Middle frontal gyrus (tissue), 1 donor: ENCODE measurements around the gene RAE1.

Source experiments
- DNase-seq: peaks from one replicate; pipeline ENCODE4 v3.0.0-alpha.2; 2015; ENCODE audit warnings: low spot score; ENCODE audit errors: extremely low spot score

Gene RAE1

GRCh38 chr20:57371363-57371762, 20.3 kb downstream of the RAE1 start:
- no peak for DNase-seq

DNA sequence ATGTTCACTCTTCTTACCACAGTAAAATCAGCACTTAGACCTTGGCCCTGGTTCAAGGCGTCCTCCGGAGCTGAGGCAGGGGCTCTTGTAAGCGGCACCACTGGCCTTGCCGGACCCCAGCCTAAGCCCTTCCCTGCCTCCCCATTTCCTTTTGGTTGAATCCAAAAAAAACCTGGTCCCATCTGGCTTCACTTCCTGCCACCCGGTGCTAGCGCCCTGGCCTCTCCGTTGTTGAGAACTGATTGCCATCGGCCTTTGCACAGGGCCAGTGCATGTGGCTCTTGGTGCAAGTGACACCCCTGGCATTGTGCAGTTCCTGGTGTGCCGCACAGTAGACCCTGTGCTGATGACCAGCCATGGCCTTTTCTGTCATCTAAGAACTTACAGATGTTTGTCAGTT, 21.1 kb downstream of the RAE1 start:
- DNase-seq, result no peak

- no peak for DNase-seq
Measured at GRCh38 chr20:57372581-57373350, 21.7 kb downstream of the RAE1 start.

DNA sequence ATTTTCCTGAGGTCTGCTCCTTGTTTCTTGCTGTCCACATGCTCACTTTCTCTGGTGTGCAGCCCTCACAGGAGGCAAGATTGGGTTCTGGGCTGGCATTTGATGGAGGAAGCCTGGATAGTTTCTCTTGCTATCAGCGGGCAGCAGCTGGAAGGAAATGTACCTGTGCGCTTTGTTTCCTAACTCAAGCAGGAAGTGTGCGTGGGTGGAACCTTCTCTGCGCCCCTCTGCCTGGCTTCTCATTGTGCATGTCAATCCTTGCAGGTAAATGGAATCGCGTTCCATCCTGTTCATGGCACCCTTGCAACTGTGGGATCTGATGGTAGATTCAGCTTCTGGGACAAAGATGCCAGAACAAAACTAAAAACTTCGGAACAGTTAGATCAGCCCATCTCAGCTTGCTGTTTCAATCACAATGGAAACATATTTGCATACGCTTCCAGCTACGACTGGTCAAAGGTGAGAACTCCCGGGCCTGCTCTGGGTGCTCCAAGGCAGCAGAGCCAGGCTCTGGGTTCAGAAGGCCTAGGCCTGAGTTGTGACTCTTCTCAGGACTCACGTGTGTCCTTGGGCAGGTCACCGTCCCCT, 23.4 kb downstream of the RAE1 start:
- DNase-seq, result no peak

DNA sequence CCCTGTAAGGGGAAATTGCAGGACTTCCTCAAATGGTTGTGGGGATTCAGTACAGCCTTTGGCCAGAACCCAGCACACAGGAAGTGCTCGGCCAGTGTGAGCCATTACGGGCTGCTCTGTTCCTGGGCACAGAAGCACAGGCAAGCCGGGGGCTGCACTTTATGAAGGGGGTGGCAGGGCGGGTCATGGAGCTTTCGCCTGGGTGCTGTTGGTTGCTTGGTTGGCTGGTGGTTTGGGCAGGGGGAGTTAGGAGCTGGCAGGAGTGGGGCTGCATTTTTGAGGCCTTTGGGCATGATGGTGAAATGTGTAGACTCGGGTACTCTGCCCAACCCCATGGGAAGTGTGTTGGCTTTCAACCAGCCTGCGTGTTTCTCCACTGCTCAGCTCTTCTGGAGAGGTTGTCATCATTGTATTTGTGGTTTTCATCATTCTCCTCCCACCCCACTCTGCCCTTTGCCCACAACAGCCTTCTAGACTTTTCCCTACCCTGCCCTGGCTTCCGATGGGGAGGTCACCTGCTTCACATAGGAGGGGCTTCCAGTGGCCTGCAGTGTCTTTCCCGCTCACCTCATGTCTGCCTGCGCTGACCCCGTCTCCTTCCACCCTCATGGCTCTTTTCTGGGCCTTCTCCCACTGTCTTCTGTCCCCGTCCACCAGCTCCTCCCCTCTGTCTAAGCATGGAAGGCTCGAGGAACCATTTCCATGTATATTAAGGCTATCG, 24.0 kb downstream of the RAE1 start:
- DNase-seq, result no peak

DNA sequence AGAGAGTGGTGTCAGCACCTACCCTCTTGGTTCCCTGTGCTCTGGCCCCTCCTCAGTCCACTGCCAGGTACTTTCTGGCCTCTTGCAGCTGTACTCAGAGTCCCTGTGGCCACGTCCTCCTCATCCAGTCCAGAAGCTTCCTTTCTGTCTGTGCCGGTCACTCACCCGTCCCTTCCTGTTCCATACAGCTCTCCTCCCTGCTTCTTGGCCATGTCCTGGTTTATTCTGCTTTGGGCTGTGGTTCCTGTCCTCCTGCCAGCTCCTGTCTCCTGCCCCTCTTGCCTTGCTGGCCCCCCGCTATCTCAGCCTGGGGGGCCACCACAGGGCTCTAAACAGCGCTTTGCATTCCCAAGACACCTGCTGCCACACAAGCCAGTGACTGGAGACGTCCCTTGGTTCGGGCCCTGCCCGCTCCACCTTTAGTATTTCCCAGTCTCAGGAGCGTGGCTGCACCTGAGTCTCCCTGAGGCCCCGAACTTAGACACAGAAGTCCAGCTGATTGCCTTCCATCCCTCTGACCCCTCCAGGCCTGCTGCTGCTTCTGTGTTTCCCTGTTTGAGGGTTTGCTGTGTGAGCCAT, 24.7 kb downstream of the RAE1 start:
- no peak for DNase-seq

DNA sequence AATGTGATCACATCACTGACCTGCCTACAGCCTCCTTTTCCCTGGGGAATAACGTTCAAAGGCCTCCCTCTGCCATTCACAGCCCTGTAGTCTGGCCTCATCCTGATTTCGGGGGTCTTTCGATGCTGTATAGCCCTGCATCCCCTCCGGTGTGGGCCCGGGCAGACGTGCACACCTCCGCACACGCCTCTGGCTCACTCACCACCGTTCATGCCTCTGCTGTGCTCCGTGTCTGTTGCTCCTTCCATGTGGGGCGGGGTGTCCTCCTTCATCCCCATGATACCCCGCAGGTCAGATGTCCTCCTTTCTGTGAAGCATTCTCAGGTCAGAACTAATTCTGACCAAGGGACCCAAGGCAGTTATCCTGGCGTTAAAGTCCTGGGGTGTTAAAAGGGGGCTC, 26.3 kb downstream of the RAE1 start:
- DNase-seq, result no peak

GRCh38 chr20:57378107-57378506, 27.1 kb downstream of the RAE1 start:
- no peak for DNase-seq

DNA sequence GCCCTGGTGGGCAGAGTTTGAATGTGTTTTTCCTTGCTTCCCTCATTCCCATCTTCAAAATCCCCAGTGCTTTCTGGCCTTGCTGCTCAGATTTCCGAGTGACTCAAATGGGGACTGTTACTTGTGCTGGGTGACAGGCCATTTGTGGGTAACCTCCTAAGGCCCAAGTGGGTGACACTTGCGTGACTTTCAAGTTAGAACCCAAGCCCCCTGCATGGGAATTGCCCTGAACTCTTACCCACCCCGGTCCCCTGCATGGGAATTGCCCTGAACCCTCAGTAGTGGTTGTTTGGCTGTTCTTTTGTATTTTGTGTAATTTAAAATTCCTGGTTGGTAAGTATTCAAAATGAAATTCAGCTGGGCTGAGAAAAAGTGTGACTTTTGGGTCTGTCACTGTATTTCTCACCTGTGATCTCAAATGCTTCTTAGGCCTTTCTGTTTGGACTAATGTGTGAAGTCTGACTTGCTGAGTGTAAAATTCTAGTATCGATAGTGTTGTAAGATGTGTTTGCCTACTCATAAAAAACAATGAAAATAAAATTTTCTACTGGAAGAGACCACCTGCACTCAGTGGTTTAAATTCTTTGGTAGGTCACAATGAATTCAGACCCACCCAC, 27.7 kb downstream of the RAE1 start:
- DNase-seq, result no peak

GRCh38 chr20:57379263-57379647, 28.2 kb downstream of the RAE1 start:
- no peak for DNase-seq

DNA sequence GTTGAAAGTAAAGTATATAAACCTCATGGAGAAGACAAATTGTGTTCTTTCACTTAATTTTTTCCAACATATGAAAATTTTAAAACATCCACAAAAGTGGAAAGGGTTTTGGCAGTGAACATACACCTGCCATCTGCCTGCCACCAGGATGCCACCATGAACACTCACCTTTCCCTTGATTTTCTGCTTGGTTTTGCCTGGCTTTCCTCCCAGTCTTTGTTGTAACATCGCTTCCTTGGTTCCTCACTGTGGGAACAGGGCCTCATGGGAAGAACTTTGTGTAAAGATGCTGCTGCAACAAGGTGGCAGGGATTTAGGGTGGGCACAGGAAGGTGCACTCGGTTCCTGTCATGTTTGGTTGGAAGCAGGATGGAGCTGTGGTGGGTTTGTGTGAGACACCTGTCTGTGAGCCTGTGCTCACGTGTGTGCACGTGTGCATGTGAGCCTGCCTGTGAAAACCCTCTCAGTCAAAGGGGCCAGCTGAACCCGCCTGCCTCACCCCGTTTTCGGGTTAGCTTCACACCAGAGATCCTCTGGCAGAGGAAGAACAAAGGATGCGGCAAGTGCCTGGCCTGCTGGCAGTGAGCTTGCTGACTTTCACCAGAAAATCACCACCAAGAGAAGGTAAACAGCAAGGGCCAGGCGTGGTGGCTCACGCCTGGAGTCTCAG, 29.2 kb downstream of the RAE1 start:
- DNase-seq, result no peak

DNA sequence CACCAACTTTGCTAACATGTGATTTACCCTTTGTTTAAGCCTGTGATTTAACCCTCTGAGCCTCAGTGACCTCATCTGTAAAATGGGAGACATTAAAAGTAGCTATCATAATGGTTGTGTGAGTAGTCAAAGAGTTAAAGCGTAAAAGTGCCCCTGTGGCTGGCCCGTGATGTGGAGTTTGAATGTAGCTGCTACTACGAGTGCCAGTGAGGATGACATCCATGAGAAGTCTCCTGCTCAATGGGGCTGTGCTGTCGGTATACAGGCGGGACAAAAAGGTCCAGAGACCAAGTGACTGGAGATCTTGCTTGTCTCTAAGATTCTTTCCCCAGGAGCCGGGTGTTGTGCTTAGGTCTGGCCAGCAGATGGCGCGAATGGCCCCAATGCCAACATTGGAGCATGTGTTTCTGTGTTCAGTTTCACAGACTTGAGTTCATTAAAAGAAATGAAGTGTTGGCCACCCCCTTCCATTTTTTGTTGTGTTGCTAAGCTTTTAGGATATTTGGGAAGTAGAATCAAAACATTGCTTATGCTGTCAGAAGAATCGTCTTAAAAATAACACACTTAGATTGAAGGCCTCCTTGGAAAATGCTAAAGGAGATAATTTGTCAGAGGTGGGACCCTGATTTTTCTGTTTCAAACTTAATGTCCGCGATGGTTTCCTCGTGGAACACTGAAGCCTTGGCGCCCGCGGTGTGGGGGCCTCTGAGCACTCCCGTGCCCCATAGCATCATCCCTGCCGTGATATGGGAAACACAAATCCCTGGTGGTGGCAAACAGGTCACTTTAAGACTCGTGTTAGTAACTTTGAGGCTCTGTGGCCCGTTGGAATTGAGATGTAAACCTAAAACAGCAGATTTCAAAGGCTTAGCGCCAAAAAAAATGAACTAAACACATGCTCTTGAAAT, 30.8 kb downstream of the RAE1 start:
- DNase-seq, result peak; percentile 82

DNA sequence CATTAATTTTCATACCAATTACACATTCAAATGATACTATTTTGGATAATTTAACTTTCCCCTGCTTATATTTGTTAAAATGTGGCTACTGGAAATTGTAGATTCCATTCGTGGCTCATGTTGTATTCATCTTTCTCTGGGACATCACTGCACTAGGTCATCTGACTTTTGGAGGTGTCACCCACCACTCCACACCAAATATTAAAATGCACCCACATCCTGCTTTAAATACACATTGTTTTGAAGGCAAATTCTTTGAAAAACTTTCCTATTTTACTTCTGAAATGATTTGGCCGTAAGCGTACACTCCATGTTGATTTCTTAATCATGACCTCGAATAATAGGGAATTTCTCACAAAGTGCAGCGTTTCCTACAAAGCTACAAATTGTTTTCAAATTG, 31.5 kb downstream of the RAE1 start:
- DNase-seq, result no peak

DNA sequence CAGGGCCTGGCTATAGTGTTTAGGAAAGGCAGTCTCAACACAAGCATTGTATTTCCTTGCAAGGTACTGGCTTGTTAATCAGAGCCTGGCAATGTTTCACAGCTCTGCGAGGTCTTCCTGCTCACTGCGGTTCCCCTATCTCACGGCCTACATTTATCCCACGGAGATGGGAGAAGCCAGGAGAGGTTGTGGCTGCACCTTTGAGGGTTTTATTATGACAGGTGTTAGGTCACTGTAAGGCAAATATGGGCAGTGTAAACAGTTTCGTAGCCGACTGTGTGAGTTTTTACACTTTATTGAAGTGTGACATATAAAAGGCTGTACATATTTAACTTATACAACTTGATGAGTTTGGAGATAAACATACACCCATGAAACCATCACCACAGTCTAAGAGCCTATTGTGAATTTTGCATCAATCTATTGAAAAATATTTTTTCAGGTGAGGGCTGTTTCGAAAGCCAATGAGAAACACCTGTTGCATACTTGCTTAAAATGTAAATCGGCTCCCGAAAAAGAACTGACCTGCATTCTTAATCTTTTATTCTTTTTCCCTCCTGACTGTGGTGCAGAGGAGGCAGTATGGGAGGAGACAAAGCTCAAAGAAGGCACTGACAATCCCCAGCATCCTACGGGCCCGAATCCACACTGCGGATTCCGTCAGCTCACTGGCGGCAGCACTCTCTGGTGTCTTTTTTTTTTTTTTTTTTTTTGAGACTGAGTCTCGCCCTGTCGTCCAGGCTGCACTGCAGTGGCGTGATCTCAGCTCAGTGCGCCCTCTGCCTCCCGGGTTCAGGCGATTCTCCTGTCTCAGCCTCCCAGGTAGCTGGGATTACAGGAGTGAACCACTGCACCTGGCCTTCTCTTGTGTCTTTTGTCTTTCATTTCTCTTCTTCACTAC, 32.6 kb downstream of the RAE1 start:
- no peak for DNase-seq

- DNase-seq, result no peak
Measured at GRCh38 chr20:57384486-57384885, 33.4 kb downstream of the RAE1 start.

- DNase-seq, result no peak
Measured at GRCh38 chr20:57384953-57385761, 34.1 kb downstream of the RAE1 start.

DNA sequence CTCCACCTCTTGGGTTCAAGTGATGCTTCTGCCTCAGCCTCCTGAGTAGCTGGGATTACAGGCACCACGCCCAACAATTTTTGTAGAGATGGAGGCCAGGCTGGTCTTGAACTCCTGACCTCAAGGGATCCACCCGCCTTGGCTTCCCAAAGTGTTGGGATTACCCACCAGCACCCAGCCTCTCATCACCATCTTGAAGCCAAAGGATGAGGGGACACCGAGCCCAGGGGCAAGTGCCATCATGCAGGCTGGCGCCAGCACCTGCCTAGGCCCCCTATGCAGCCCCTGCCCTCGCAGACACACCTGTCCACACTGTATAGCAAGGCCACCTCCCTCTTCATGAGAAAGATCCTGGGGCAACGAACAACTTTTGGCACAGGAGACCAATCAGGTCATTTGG, 34.9 kb downstream of the RAE1 start:
- DNase-seq, result no peak

- no peak for DNase-seq
Measured at GRCh38 chr20:57386762-57387161, 35.7 kb downstream of the RAE1 start.
